ENCODE results near the gene PRDX6. TPM values are rescaled to one million over a fixed set of nuclear protein-coding genes. Genes with fewer than 3 reads are reported as not detected.

Gene PRDX6
- total and polyA plus RNA-seq, 7 experiments from 2014 or later = 84.8 to 150 (median 107) TPM

DNA sequence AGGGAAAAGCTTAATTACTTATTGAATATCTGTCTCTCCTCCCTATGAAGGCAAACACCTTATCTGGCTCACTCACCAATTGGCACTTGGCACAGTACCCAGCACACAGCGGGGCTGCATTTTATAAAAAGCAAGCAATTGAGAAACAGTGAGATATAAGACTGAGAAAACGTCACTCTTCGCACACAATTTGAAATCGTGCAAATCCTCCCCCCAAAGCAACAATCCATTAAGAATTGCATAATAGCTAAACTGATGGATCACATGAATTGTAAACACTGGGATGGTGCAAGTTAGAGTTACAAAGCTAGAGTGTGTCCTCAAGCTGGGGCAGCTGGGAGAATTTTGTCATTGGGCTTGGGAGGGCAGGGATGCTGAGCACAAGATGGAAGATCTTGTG lies 27.1 kb downstream of the PRDX6 start:
- ChIA-PET POLR2A (no interaction called here), CTCF (no interaction called here)
- no peak overlapping the region for H3K27ac Mint-ChIP-seq
- H3K9me3 ChIP-seq (ENCODE audit: control insufficient read depth in 2 of 3, low read length in 3 of 3) = no peaks in the 10 kb centered on the region
- H3K27ac ChIP-seq (ENCODE audit: low read depth, low read length) = no peak overlapping the region
- peaks cover 0 to 3% (median 0%) of the 10 kb centered on the region in 11 donors for H3K9me3 Mint-ChIP-seq
- H3K36me3 ChIP-seq (ENCODE audit: control insufficient read depth in 2 of 3, insufficient read depth in 3 of 3, low read length in 3 of 3) = no peaks in the 10 kb centered on the region
- no peak for ATAC-seq
- H3K36me3 Mint-ChIP-seq = peaks cover 0 to 4% (median 0%) of the 10 kb centered on the region in 5 donors
- H3K27me3 ChIP-seq (ENCODE audit: control insufficient read depth in 2 of 2, insufficient read depth in 2 of 2, low read length in 2 of 2) = no peaks in the 10 kb centered on the region
- H3K27me3 Mint-ChIP-seq = no peaks in the 10 kb centered on the region
- no peak overlapping the region for H3K4me3 Mint-ChIP-seq
- peaks cover 0 to 3% (median 0%) of the 10 kb centered on the region in 7 donors for H3K4me1 Mint-ChIP-seq
- intact Hi-C loops (cut with micrococcal nuclease) = no loop called here
- H3K4me1 ChIP-seq (ENCODE audit: control insufficient read depth in 2 of 2, insufficient read depth in 2 of 2, low read length in 2 of 2) = no peaks in the 10 kb centered on the region
- H3K4me3 ChIP-seq (ENCODE audit: low read length) = no peak overlapping the region
- DNase-seq = no peak

DNA sequence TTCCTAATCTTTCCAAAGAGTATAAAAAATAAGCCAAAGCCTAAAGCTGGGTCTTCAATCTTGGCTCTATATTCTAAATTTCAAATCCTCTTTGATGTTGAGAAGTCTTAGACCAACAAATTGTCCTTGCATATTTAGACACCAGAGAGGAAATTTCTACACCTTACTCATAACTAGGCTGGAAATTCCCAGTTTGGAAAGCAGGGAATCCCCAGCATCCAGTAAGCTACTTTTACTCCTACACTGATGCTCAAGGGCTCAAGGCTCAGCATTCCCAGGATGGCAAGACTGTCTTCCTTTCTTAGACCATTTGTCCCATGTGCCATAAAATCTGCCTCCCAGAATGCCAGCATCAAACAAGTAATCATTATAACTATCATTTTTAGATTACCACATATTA lies 28.3 kb downstream of the PRDX6 start:
- Mint-ChIP-seq H3K9me3 (peaks cover 0 to under 1% (median 0%) of the 10 kb centered on the region in 11 donors), H3K4me3 (no peak overlapping the region), H3K36me3 (peaks cover 0 to 4% (median 0%) of the 10 kb centered on the region in 5 donors), H3K27ac (no peak overlapping the region), H3K4me1 (peaks cover 0 to 3% (median 0%) of the 10 kb centered on the region in 7 donors), H3K27me3 (no peaks in the 10 kb centered on the region)
- Histone ChIP-seq H3K36me3 (ENCODE audit: control insufficient read depth in 2 of 3, insufficient read depth in 3 of 3, low read length in 3 of 3) (no peaks in the 10 kb centered on the region), H3K27ac (ENCODE audit: low read depth, low read length) (no peak overlapping the region), H3K4me1 (ENCODE audit: control insufficient read depth in 2 of 2, insufficient read depth in 2 of 2, low read length in 2 of 2) (no peaks in the 10 kb centered on the region), H3K4me3 (ENCODE audit: low read length) (no peak overlapping the region), H3K27me3 (ENCODE audit: control insufficient read depth in 2 of 2, insufficient read depth in 2 of 2, low read length in 2 of 2) (no peaks in the 10 kb centered on the region), H3K9me3 (ENCODE audit: control insufficient read depth in 2 of 3, low read length in 3 of 3) (no peaks in the 10 kb centered on the region)
- ATAC-seq (no peak), DNase-seq (no peak)
- intact Hi-C loops (cut with micrococcal nuclease) = no loop called here
- POLR2A ChIA-PET = no interaction called here
- CTCF ChIA-PET = no interaction called here

- POLR2A ChIA-PET = interaction anchor here (1.1 kb wide), 1 partner anchor 741 kb away, joined by 3 read pairs; no protein-coding TSS in a partner anchor
- DNase-seq (no peak), ATAC-seq (no peak)
- H3K9me3 ChIP-seq (ENCODE audit: control insufficient read depth in 2 of 3, low read length in 3 of 3) = no peaks in the 10 kb centered on the region
- no peak overlapping the region for H3K4me3 ChIP-seq (ENCODE audit: low read length)
- H3K4me1 ChIP-seq (ENCODE audit: control insufficient read depth in 2 of 2, insufficient read depth in 2 of 2, low read length in 2 of 2) = no peaks in the 10 kb centered on the region
- no peak overlapping the region for H3K27ac ChIP-seq (ENCODE audit: low read depth, low read length)
- Mint-ChIP-seq H3K27ac (no peak overlapping the region), H3K27me3 (no peaks in the 10 kb centered on the region), H3K4me1 (peaks cover 0 to 3% (median 0%) of the 10 kb centered on the region in 7 donors), H3K36me3 (no peaks in the 10 kb centered on the region), H3K9me3 (peaks cover 0 to 3% (median 0%) of the 10 kb centered on the region in 11 donors), H3K4me3 (no peak overlapping the region)
- intact Hi-C loops (cut with micrococcal nuclease) = no loop called here
- CTCF ChIA-PET = no interaction called here
- H3K27me3 ChIP-seq (ENCODE audit: control insufficient read depth in 2 of 2, insufficient read depth in 2 of 2, low read length in 2 of 2) = no peaks in the 10 kb centered on the region
- H3K36me3 ChIP-seq (ENCODE audit: control insufficient read depth in 2 of 3, insufficient read depth in 3 of 3, low read length in 3 of 3) = no peaks in the 10 kb centered on the region
Measured at GRCh38 chr1:173506437-173506836, 29.3 kb downstream of the PRDX6 start.

DNA sequence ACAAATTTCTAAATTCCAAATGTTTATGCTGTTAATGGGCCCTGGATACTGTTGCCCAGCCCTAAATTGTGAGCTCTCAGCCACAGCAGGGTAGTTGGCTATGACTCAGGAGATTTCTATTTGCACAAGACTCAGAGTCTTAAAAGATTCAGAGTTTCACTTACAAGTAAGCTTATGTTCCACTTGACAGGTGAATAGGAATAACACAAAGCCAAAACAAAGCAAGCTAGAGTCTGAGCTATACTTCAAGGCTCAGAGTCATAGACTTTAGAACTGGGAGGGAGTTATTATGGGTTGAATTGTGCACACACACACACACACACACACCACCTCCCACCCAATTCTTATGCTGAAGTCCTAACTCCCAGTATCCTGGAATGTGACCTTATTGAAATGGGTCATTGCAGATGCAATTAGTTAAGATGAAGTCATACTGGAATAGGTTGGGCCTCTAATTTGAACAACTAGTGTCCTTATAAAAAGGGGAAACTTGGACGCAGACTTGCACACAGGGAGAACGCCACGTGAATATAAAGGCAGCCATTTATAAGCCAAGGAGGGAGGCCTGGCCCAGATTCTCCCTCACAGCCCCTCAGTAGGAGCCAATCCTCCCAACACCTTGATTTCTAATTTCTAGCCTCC lies 30.2 kb downstream of the PRDX6 start:
- Histone ChIP-seq H3K4me3 (ENCODE audit: low read length) (no peak overlapping the region), H3K9me3 (ENCODE audit: control insufficient read depth in 2 of 3, low read length in 3 of 3) (no peaks in the 10 kb centered on the region), H3K4me1 (ENCODE audit: control insufficient read depth in 2 of 2, insufficient read depth in 2 of 2, low read length in 2 of 2) (no peaks in the 10 kb centered on the region), H3K27ac (ENCODE audit: low read depth, low read length) (no peak overlapping the region), H3K36me3 (ENCODE audit: control insufficient read depth in 2 of 3, insufficient read depth in 3 of 3, low read length in 3 of 3) (no peaks in the 10 kb centered on the region), H3K27me3 (ENCODE audit: control insufficient read depth in 2 of 2, insufficient read depth in 2 of 2, low read length in 2 of 2) (no peaks in the 10 kb centered on the region)
- DNase-seq (no peak), ATAC-seq (no peak)
- intact Hi-C loops (cut with micrococcal nuclease) = no loop called here
- H3K36me3 Mint-ChIP-seq = no peaks in the 10 kb centered on the region
- POLR2A ChIA-PET = no interaction called here
- no peak overlapping the region for H3K27ac Mint-ChIP-seq
- no peak overlapping the region for H3K4me3 Mint-ChIP-seq
- H3K9me3 Mint-ChIP-seq = peaks cover 0 to 3% (median 0%) of the 10 kb centered on the region in 11 donors
- H3K27me3 Mint-ChIP-seq = peaks cover 0 to 4% (median 0%) of the 10 kb centered on the region in 5 donors
- CTCF ChIA-PET = no interaction called here
- peaks cover 0 to 3% (median 0%) of the 10 kb centered on the region in 7 donors for H3K4me1 Mint-ChIP-seq

DNA sequence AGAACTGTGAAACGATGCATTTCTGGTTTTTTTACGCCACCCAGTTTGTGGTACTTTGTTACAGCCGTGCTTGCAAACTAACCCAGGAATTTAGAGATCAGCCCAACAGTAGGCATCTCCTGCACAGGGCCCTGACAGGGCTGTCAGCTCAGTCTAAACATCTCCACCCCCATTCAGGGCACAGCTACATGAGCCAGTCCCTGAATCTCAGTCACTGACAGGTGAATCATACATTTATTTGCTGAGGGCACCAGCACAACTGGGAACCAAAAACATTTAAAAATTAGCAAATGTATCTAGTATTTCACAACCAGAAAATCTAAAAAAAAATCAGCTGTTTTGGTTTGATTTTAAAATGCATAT lies 30.7 kb downstream of the PRDX6 start:
- no peak for DNase-seq
- Mint-ChIP-seq H3K36me3 (no peaks in the 10 kb centered on the region), H3K4me1 (peaks cover 0 to 3% (median 0%) of the 10 kb centered on the region in 7 donors), H3K9me3 (peaks cover 0 to 3% (median 0%) of the 10 kb centered on the region in 11 donors), H3K27ac (no peak overlapping the region), H3K27me3 (peaks cover 0 to 8% (median 0%) of the 10 kb centered on the region in 5 donors), H3K4me3 (no peak overlapping the region)
- no peaks in the 10 kb centered on the region for H3K36me3 ChIP-seq (ENCODE audit: control insufficient read depth in 2 of 3, insufficient read depth in 3 of 3, low read length in 3 of 3)
- CTCF ChIA-PET = no interaction called here
- H3K27me3 ChIP-seq (ENCODE audit: control insufficient read depth in 2 of 2, insufficient read depth in 2 of 2, low read length in 2 of 2) = no peaks in the 10 kb centered on the region
- POLR2A ChIA-PET = no interaction called here
- no peak overlapping the region for H3K27ac ChIP-seq (ENCODE audit: low read depth, low read length)
- H3K9me3 ChIP-seq (ENCODE audit: control insufficient read depth in 2 of 3, low read length in 3 of 3) = no peaks in the 10 kb centered on the region
- no peaks in the 10 kb centered on the region for H3K4me1 ChIP-seq (ENCODE audit: control insufficient read depth in 2 of 2, insufficient read depth in 2 of 2, low read length in 2 of 2)
- H3K4me3 ChIP-seq (ENCODE audit: low read length) = no peak overlapping the region
- intact Hi-C loops (cut with micrococcal nuclease) = no loop called here
- ATAC-seq = no peak

- H3K9me3 Mint-ChIP-seq = peaks cover 0 to 4% (median under 1%) of the 10 kb centered on the region in 11 donors
- DNase-seq (no peak), ATAC-seq (no peak)
- peaks cover 0 to 2% (median under 1%) of the 10 kb centered on the region in 5 donors for H3K36me3 Mint-ChIP-seq
- ChIA-PET POLR2A (no interaction called here), CTCF (no interaction called here)
- no peak overlapping the region for H3K27ac Mint-ChIP-seq
- no peaks in the 10 kb centered on the region for H3K9me3 ChIP-seq (ENCODE audit: control insufficient read depth in 2 of 3, low read length in 3 of 3)
- no peak overlapping the region for H3K27ac ChIP-seq (ENCODE audit: low read depth, low read length)
- no peak overlapping the region for H3K4me3 ChIP-seq (ENCODE audit: low read length)
- peaks cover 0 to 3% (median 0%) of the 10 kb centered on the region in 7 donors for H3K4me1 Mint-ChIP-seq
- peaks cover 0 to 15% (median 0%) of the 10 kb centered on the region in 5 donors for H3K27me3 Mint-ChIP-seq
- intact Hi-C loops (cut with micrococcal nuclease) = no loop called here
- no peak overlapping the region for H3K4me3 Mint-ChIP-seq
- no peaks in the 10 kb centered on the region for H3K4me1 ChIP-seq (ENCODE audit: control insufficient read depth in 2 of 2, insufficient read depth in 2 of 2, low read length in 2 of 2)
- H3K36me3 ChIP-seq (ENCODE audit: control insufficient read depth in 2 of 3, insufficient read depth in 3 of 3, low read length in 3 of 3) = no peaks in the 10 kb centered on the region
- no peaks in the 10 kb centered on the region for H3K27me3 ChIP-seq (ENCODE audit: control insufficient read depth in 2 of 2, insufficient read depth in 2 of 2, low read length in 2 of 2)
Measured at GRCh38 chr1:173508541-173508940, 31.4 kb downstream of the PRDX6 start.

- no peaks in the 10 kb centered on the region for H3K27me3 ChIP-seq (ENCODE audit: control insufficient read depth in 2 of 2, insufficient read depth in 2 of 2, low read length in 2 of 2)
- H3K4me3 Mint-ChIP-seq = no peak overlapping the region
- no peaks in the 10 kb centered on the region for H3K36me3 ChIP-seq (ENCODE audit: control insufficient read depth in 2 of 3, insufficient read depth in 3 of 3, low read length in 3 of 3)
- no peak overlapping the region for H3K4me3 ChIP-seq (ENCODE audit: low read length)
- no peak overlapping the region for H3K27ac Mint-ChIP-seq
- H3K9me3 Mint-ChIP-seq = peaks cover 0 to 11% (median 7%) of the 10 kb centered on the region in 11 donors
- ATAC-seq (no peak), DNase-seq (no peak)
- intact Hi-C loops (cut with micrococcal nuclease) = no loop called here
- no peaks in the 10 kb centered on the region for H3K9me3 ChIP-seq (ENCODE audit: control insufficient read depth in 2 of 3, low read length in 3 of 3)
- peaks cover 0 to 26% (median 0%) of the 10 kb centered on the region in 5 donors for H3K27me3 Mint-ChIP-seq
- H3K4me1 ChIP-seq (ENCODE audit: control insufficient read depth in 2 of 2, insufficient read depth in 2 of 2, low read length in 2 of 2) = no peaks in the 10 kb centered on the region
- CTCF ChIA-PET = no interaction called here
- H3K4me1 Mint-ChIP-seq = peaks cover 0 to 3% (median 0%) of the 10 kb centered on the region in 7 donors
- H3K27ac ChIP-seq (ENCODE audit: low read depth, low read length) = no peak overlapping the region
- peaks cover 0 to 11% (median 6%) of the 10 kb centered on the region in 5 donors for H3K36me3 Mint-ChIP-seq
- POLR2A ChIA-PET = no interaction called here
Measured at GRCh38 chr1:173509797-173510196, 32.7 kb downstream of the PRDX6 start.

Measured in naive thymus-derived CD4-positive, alpha-beta T cell (primary cell).